Spleen (tissue), 11 donors: ENCODE results near the gene DOCK4. TPM values are rescaled to one million over a fixed set of nuclear protein-coding genes. Genes with fewer than 3 reads are reported as not detected.

Source experiments
- DNase-seq: peaks from one replicate; pipeline ENCODE4 v3.0.0-alpha.2; 2020
- H3K27ac ChIP-seq, 8 donors: fragments of 200-600 bp; sonication (generic) in 7 of 8; 1 replicate in 4 of 8; 2 replicates in 4 of 8; pipeline versions ENCODE4 v1.5.0 to v1.8.0; 2016 to 2021; ENCODE audit warnings: inconsistent platforms in 4 of 8, mild to moderate bottlenecking in 4 of 8, moderate library complexity in 1 of 8
- H3K27me3 ChIP-seq, 7 donors: fragments of 200-600 bp; sonication (generic) in 6 of 7; replicated peaks in 1 of 7; 1 replicate in 4 of 7; 2 replicates in 3 of 7; pipeline versions ENCODE4 v1.5.0 to v1.8.0; 2016 to 2021; ENCODE audit warnings: inconsistent platforms in 3 of 7, mild to moderate bottlenecking in 1 of 7
- H3K36me3 ChIP-seq, 6 donors: fragments of 200-600 bp; sonication (generic) in 5 of 6; 1 replicate in 4 of 6; 2 replicates in 2 of 6; pipeline versions ENCODE4 v1.5.0 to v1.8.0; 2016 to 2021; ENCODE audit warnings: inconsistent platforms in 2 of 6
- H3K4me1 ChIP-seq, 6 donors: fragments of 200-600 bp; sonication (generic) in 5 of 6; 1 replicate in 3 of 6; 2 replicates in 3 of 6; pipeline versions ENCODE4 v1.5.0 to v1.8.0; 2016 to 2021; ENCODE audit warnings: inconsistent platforms in 3 of 6
- H3K4me3 ChIP-seq, 8 donors: fragments of 200-600 bp; sonication (generic) in 7 of 8; 1 replicate in 4 of 8; 2 replicates in 4 of 8; pipeline versions ENCODE4 v1.5.0 to v1.8.0; 2016 to 2021; ENCODE audit warnings: inconsistent platforms in 4 of 8, mild to moderate bottlenecking in 4 of 8, moderate library complexity in 2 of 8
- H3K9me3 ChIP-seq, 8 donors: fragments of 200-600 bp; sonication (generic) in 7 of 8; 1 replicate in 4 of 8; 2 replicates in 4 of 8; pipeline versions ENCODE4 v1.5.0 to v1.8.0; 2016 to 2021; ENCODE audit warnings: inconsistent platforms in 4 of 8
- POLR2A ChIP-seq, 3 donors: fragments of 450-650 bp; IDR thresholded peaks; one replicate each; pipeline ENCODE4 v1.5.1; 2017; ENCODE audit warnings: antibody characterized with exemption in 3 of 3, mild to moderate bottlenecking in 1 of 3
- POLR2AphosphoS5 ChIP-seq, 3 donors: sonication (generic); formaldehyde crosslinking; IDR thresholded peaks; one replicate each; pipeline ENCODE4 v1.5.1; 2017; ENCODE audit warnings: antibody characterized with exemption in 3 of 3
- WGBS, 5 donors: extraction: QIAGEN DNeasy Blood & Tissue Kit in 3 of 5; methylation state at CpG; one replicate each; pipeline versions ENCODE4 v1.1.5 to v1.1.7; 2013 to 2018; 5-methylcytosine and 5-hydroxymethylcytosine counted together
- intact Hi-C: fragments of 100-400 bp; cut with DNase I; formaldehyde crosslinking; loops from one replicate; pipeline ENCODE4 v1.15.0; 2023; ENCODE audit warnings: low total_unique reads
- polyA plus RNA-seq, 3 donors: library from polyadenylated mRNA; stranded (reverse); fragments of 200-250 nt; gene quantifications; one replicate each; pipeline ENCODE4 v1.2.1, GENCODE V29; 2013
- total RNA-seq, 7 donors: library from RNA; depleted of rRNA in 3 of 7; stranded (reverse); fragments of >200 nt in 3 of 7; fragmentation: NEBNext Ultra II Directional in 4 of 7; extraction: Animal tissue kit (Norgen Biotek cat#: 25700) in 4 of 7; gene quantifications; one replicate each; pipeline versions ENCODE4 v1.1.0 to v1.2.1, GENCODE V29; 2016 to 2021
- TF ChIP-seq, protein P1 (sequence below), 11 experiments: fragments of 200-600 bp in 7 of 11; fragments of 450-650 bp in 4 of 11; sonication (generic) in 4 of 11; IDR thresholded peaks in 8 of 11; conservative IDR thresholded peaks in 3 of 11; 1 replicate in 7 of 11; 2 replicates in 4 of 11; pipeline versions ENCODE4 v1.4.0 to v1.8.0; 2016 to 2021; ENCODE audit warnings: antibody characterized with exemption in 11 of 11, inconsistent platforms in 4 of 11, mild to moderate bottlenecking in 1 of 11
- donor health status: healthy with polysubstance abuse.
- donor health status: DM: no; HTN: no; CAD: no; lungs with moderate emphysema.
- donor health status: DM: no; HTN: no; CAD: no.
- donor health status: Bipolar disorder and iron deficiency.
- donor health status: healthy.
- donor health status: DM: no; HTN: no; CAD: no.
- donor health status: DM: yes; HTN: yes; CAD: no.

The DOCK4 gene
- total and polyA plus RNA-seq, 10 donors: 1.4 to 26.9 (median 14.2) TPM

DNA sequence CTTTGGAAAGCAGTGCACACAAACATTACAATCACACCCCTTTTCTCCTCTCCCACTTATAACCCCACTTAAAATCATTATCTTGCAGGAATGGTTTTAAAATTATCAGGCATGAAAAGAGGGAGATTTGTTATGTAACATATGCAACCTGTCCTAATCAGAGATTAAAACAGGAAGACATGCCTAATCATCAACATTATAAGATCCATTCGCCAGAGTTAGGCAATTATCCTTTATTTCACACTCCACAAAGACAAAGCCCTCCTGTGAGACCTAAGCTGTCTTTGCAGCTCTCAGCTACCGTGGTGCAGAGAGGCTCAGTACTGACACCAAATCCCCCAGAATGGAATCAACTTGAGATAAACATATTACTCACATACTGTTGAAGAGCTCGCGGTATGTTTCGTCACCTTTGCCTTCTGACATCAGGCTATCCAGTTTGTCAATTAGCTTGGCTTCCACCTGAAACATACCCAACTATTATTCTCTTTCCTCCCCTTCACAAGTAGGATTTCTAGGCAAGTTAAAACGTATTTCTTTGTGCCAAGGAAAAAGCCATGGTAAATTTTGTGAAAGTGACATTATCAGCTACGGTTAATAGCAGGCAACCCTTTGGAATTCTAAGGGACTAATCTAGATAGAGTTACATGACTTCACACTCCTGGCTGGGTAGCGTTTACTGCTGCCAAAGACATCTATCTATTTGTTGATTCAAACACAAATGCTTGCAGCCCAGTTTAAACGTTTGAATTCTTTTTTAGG, 417.7 kb downstream of the DOCK4 start:
- Histone ChIP-seq H3K4me1 (no peaks in the 10 kb centered on the region), H3K27me3 (no peaks in the 10 kb centered on the region), H3K27ac (no peak overlapping the region), H3K4me3 (no peak overlapping the region), H3K36me3 (no peaks in the 10 kb centered on the region), H3K9me3 (peaks cover 0 to 33% (median 12%) of the 10 kb centered on the region in 8 donors)
- intact Hi-C loops: no loop called here
- WGBS, 5 donors: 67 to 80% (median 78%) methylated on average over 9 of the region's 9 CpGs
- DNase-seq: no peak
- TF ChIP-seq POLR2AphosphoS5 (IDR thresholded peaks at IDR 0.05) (no peak), POLR2A (IDR thresholded peaks at IDR 0.05) (no peak)
- TF ChIP-seq, protein P1, sequence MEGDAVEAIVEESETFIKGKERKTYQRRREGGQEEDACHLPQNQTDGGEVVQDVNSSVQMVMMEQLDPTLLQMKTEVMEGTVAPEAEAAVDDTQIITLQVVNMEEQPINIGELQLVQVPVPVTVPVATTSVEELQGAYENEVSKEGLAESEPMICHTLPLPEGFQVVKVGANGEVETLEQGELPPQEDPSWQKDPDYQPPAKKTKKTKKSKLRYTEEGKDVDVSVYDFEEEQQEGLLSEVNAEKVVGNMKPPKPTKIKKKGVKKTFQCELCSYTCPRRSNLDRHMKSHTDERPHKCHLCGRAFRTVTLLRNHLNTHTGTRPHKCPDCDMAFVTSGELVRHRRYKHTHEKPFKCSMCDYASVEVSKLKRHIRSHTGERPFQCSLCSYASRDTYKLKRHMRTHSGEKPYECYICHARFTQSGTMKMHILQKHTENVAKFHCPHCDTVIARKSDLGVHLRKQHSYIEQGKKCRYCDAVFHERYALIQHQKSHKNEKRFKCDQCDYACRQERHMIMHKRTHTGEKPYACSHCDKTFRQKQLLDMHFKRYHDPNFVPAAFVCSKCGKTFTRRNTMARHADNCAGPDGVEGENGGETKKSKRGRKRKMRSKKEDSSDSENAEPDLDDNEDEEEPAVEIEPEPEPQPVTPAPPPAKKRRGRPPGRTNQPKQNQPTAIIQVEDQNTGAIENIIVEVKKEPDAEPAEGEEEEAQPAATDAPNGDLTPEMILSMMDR (IDR thresholded peaks at IDR 0.05 in 8 of 11, conservative IDR thresholded peaks at IDR 0.05 in 3 of 11): no peak

DNA sequence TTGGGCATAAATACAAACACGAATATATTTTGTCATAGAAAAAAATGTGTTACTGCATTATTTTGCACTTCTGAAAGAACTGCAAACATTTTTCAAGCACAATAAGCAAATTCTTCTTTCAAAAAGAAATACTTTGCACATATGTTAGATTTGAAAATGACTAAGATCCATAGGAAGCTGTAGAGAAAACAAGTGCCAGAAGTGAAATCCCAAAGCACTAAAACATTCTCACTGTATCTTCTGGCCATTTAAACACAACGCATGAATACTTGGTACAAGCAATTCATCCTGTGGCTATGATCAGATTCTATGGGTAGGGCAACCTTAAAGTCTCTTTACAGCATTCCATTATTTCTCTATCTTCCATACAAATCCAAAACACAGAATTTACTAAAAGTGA, 418.5 kb downstream of the DOCK4 start:
- intact Hi-C loops: no loop called here
- Histone ChIP-seq H3K4me3 (no peak overlapping the region), H3K36me3 (no peaks in the 10 kb centered on the region), H3K27me3 (no peaks in the 10 kb centered on the region), H3K27ac (no peak overlapping the region), H3K9me3 (peaks cover 0 to 26% (median 5%) of the 10 kb centered on the region in 8 donors), H3K4me1 (no peaks in the 10 kb centered on the region)
- TF ChIP-seq POLR2A (IDR thresholded peaks at IDR 0.05) (no peak), POLR2AphosphoS5 (IDR thresholded peaks at IDR 0.05) (no peak)
- TF ChIP-seq, protein P1 (IDR thresholded peaks at IDR 0.05 in 8 of 11, conservative IDR thresholded peaks at IDR 0.05 in 3 of 11): no peak
- DNase-seq: no peak
- 81 to 97% (median 85%) methylated on average over 2 of the region's 2 CpGs for WGBS, 5 donors

DNA sequence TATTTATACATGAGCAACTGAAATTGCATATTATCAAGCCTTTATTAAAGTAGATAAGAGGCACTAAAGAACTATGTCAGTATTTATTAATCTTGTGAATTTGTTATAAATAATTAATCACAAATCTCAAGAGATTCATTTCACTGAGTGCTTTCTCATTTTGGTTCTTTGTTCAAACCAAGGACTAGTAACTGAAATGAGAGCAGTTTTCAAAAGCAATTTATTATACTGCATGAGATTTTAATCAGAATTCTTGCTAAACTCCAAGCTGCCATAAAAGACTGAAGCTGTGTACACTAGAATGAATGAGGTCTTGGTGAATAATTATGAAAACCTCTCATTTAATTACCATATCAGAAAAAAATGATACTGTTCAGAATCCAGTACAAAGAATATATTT, 419.1 kb downstream of the DOCK4 start:
- Histone ChIP-seq H3K36me3 (no peaks in the 10 kb centered on the region), H3K27ac (no peak overlapping the region), H3K9me3 (peaks cover 0 to 19% (median under 1%) of the 10 kb centered on the region in 8 donors), H3K4me3 (no peak overlapping the region), H3K27me3 (no peaks in the 10 kb centered on the region), H3K4me1 (no peaks in the 10 kb centered on the region)
- TF ChIP-seq, protein P1 (IDR thresholded peaks at IDR 0.05 in 8 of 11, conservative IDR thresholded peaks at IDR 0.05 in 3 of 11): no peak
- TF ChIP-seq POLR2A (IDR thresholded peaks at IDR 0.05): no peak
- no peak for TF ChIP-seq POLR2AphosphoS5 (IDR thresholded peaks at IDR 0.05)
- no peak for DNase-seq
- intact Hi-C loops: no loop called here

DNA sequence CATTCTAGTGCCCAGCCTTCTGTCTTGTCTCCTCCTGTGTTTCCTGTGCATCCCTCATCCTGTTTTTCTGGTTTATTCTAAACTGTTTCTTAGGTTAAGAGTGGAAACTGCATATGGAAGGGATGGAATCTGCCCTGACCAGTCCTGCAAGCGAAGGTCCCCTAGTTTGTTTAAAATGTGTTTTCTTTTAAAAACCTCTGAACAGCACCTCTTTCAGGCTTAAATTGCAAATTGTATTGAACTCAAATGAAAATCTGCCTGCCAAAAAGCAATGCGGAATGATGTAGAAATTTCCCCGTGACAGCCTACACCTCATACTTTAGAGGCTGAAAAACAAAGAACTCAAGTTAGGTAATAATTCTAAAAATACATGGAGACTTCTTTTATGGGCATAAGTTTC, 421.1 kb downstream of the DOCK4 start:
- DNase-seq: no peak
- intact Hi-C loops: no loop called here
- Histone ChIP-seq H3K4me1 (no peaks in the 10 kb centered on the region), H3K27me3 (no peaks in the 10 kb centered on the region), H3K36me3 (no peaks in the 10 kb centered on the region), H3K27ac (no peak overlapping the region), H3K9me3 (peaks cover 0 to 5% (median 0%) of the 10 kb centered on the region in 8 donors), H3K4me3 (no peak overlapping the region)
- WGBS, 5 donors: 91 to 97% (median 94%) methylated on average over 3 of the region's 3 CpGs
- TF ChIP-seq POLR2AphosphoS5 (IDR thresholded peaks at IDR 0.05) (no peak), POLR2A (IDR thresholded peaks at IDR 0.05) (no peak)
- TF ChIP-seq, protein P1 (IDR thresholded peaks at IDR 0.05 in 8 of 11, conservative IDR thresholded peaks at IDR 0.05 in 3 of 11): no peak
